Measurements from ENCODE around the gene CCDC28A. TPM values are rescaled to one million over a fixed set of nuclear protein-coding genes. Genes with fewer than 3 reads are reported as not detected.

The CCDC28A gene
- total RNA-seq, 1 experiment from 2014 or later, result 12.0 TPM

DNA sequence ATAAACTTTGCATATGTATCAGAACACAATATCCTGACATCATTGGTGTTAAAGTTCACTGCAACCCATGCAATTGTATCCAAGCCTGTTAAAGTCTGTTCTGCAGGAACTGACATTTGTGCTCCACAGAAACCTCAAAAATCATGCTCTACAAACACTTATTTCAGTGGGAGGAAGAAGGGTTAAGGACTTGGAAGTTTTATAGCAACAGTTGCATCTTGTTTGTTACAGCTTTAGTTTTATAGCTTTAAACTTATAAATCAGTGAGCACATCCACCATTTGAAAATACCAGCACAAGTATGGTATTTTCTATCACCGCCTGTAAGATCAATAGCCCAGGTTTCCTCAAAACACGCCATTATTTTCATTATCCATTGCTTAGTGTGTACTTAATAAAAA lies 23.2 kb downstream of the CCDC28A start:
- ATAC-seq (no peak), DNase-seq (ENCODE audit: low read depth, low spot score) (no peak)
- Histone ChIP-seq H3K27ac (ENCODE audit: low read depth, low read length) (no peak overlapping the region), H3K4me1 (ENCODE audit: control insufficient read depth in 1 of 2, insufficient read depth in 2 of 2, low read length in 2 of 2) (peaks cover 0 to 4% of the 10 kb centered on the region in 2 experiments; a peak in 1 of 4 replicates), H4K20me1 (ENCODE audit: insufficient read depth) (no peaks in the 10 kb centered on the region), H3K4me2 (ENCODE audit: low read length) (no peak overlapping the region), H3K36me3 (ENCODE audit: control insufficient read depth in 1 of 2, insufficient read depth in 2 of 2, low read length in 2 of 2) (no peaks in the 10 kb centered on the region), H3K9ac (ENCODE audit: low read length) (no peak overlapping the region), H2AFZ (ENCODE audit: low read depth, low read length, poor library complexity, severe bottlenecking) (no peak overlapping the region), H3K79me2 (ENCODE audit: insufficient read depth, low read length) (no peaks in the 10 kb centered on the region), H3K9me3 (ENCODE audit: control insufficient read depth in 1 of 2, insufficient read depth in 1 of 2, low read depth in 1 of 2, low read length in 2 of 2) (no peaks in the 10 kb centered on the region), H3K27me3 (ENCODE audit: insufficient read depth, low read length) (no peaks in the 10 kb centered on the region), H3K4me3 (replicated peaks in 1 of 2; ENCODE audit: low read depth in 1 of 2, low read length in 2 of 2) (no peak overlapping the region), H3K9me2 (ENCODE audit: insufficient read depth) (no peaks in the 10 kb centered on the region)
- POLR2A ChIA-PET, result no interaction called here
- TF ChIP-seq FOSL1 (IDR thresholded peaks at IDR 0.05; ENCODE audit: low read depth) (no peak), JUND (IDR thresholded peaks at IDR 0.05) (no peak), SP1 (IDR thresholded peaks at IDR 0.05; ENCODE audit: low read depth) (no peak), RAD21 (IDR thresholded peaks at IDR 0.05; ENCODE audit: low read depth) (no peak), ELF1 (IDR thresholded peaks at IDR 0.05; ENCODE audit: borderline replicate concordance, low read depth) (no peak), EGR1 (IDR thresholded peaks at IDR 0.05; ENCODE audit: low read depth) (no peak), CBX3 (IDR thresholded peaks at IDR 0.05; ENCODE audit: low read depth) (no peak)
- TF ChIP-seq, protein P1, sequence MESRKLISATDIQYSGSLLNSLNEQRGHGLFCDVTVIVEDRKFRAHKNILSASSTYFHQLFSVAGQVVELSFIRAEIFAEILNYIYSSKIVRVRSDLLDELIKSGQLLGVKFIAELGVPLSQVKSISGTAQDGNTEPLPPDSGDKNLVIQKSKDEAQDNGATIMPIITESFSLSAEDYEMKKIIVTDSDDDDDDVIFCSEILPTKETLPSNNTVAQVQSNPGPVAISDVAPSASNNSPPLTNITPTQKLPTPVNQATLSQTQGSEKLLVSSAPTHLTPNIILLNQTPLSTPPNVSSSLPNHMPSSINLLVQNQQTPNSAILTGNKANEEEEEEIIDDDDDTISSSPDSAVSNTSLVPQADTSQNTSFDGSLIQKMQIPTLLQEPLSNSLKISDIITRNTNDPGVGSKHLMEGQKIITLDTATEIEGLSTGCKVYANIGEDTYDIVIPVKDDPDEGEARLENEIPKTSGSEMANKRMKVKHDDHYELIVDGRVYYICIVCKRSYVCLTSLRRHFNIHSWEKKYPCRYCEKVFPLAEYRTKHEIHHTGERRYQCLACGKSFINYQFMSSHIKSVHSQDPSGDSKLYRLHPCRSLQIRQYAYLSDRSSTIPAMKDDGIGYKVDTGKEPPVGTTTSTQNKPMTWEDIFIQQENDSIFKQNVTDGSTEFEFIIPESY (IDR thresholded peaks at IDR 0.05; ENCODE audit: extremely low read depth, insufficient replicate concordance, low read length), result no peak
- BruUV-seq (replicated peaks), result no TSS peak
- intact Hi-C loops (cut with micrococcal nuclease), result no loop called here
- CTCF ChIA-PET, result no interaction called here
- RAD21 ChIA-PET (ENCODE audit: low non-redundant PET in 1 of 2, low total read pairs in 2 of 2, uncharacterized antibody in 2 of 2, unreplicated experiment in 2 of 2), result no interaction called here

DNA sequence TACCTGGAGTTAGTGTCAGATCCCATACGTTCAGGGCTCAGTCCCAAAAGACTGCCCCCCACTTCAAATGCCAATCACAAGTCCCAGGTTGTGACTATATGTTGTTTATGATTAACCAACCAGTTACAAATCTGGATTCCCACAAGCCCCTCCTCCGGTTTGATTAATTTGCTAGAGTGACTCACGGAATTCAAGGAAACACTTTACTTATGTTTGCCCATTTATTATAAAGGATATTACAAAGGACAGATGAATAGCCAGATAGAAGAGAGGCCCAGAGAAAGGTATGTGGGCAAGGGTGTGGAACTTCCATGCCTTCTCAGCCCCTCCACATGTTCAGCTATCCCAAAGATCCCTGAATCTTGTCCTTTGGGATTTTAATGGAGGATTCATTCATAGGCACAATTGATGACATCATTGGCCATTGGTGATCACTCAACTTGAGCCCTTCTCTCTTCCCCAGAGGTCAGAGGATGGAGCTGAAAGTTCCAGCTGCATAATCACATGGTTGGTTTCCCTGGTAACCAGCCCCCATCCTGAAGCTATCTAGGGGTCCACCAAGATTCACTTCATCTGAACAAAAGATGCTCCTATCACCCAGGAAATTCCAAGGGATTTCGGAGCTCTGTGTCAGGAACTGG lies 24.4 kb downstream of the CCDC28A start:
- Histone ChIP-seq H3K27me3 (ENCODE audit: insufficient read depth, low read length) (no peaks in the 10 kb centered on the region), H3K4me3 (replicated peaks in 1 of 2; ENCODE audit: low read depth in 1 of 2, low read length in 2 of 2) (no peak overlapping the region), H2AFZ (ENCODE audit: low read depth, low read length, poor library complexity, severe bottlenecking) (no peak overlapping the region), H3K9ac (ENCODE audit: low read length) (no peak overlapping the region), H3K36me3 (ENCODE audit: control insufficient read depth in 1 of 2, insufficient read depth in 2 of 2, low read length in 2 of 2) (no peaks in the 10 kb centered on the region), H3K9me2 (ENCODE audit: insufficient read depth) (no peaks in the 10 kb centered on the region), H3K4me1 (ENCODE audit: control insufficient read depth in 1 of 2, insufficient read depth in 2 of 2, low read length in 2 of 2) (peaks cover 0 to 4% of the 10 kb centered on the region in 2 experiments; a peak in 1 of 4 replicates), H3K4me2 (ENCODE audit: low read length) (no peak overlapping the region), H3K27ac (ENCODE audit: low read depth, low read length) (no peak overlapping the region), H3K79me2 (ENCODE audit: insufficient read depth, low read length) (no peaks in the 10 kb centered on the region), H4K20me1 (ENCODE audit: insufficient read depth) (no peaks in the 10 kb centered on the region), H3K9me3 (ENCODE audit: control insufficient read depth in 1 of 2, insufficient read depth in 1 of 2, low read depth in 1 of 2, low read length in 2 of 2) (no peaks in the 10 kb centered on the region)
- intact Hi-C loops (cut with micrococcal nuclease), result no loop called here
- ATAC-seq (no peak), DNase-seq (ENCODE audit: low read depth, low spot score) (no peak)
- ChIA-PET CTCF (no interaction called here), RAD21 (ENCODE audit: low non-redundant PET in 1 of 2, low total read pairs in 2 of 2, uncharacterized antibody in 2 of 2, unreplicated experiment in 2 of 2) (no interaction called here), POLR2A (no interaction called here)
- TF ChIP-seq, protein P2, sequence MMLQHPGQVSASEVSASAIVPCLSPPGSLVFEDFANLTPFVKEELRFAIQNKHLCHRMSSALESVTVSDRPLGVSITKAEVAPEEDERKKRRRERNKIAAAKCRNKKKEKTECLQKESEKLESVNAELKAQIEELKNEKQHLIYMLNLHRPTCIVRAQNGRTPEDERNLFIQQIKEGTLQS (IDR thresholded peaks at IDR 0.05), result no peak
- no peak for TF ChIP-seq RAD21 (IDR thresholded peaks at IDR 0.05; ENCODE audit: low read depth)
- no peak for TF ChIP-seq SRF (IDR thresholded peaks at IDR 0.05; ENCODE audit: low read depth)
- TF ChIP-seq YY1 (IDR thresholded peaks at IDR 0.05; ENCODE audit: extremely low read depth, insufficient replicate concordance, low read depth, low read length), result no peak
- TF ChIP-seq CBX3 (IDR thresholded peaks at IDR 0.05; ENCODE audit: low read depth), result no peak
- TF ChIP-seq, protein P3, sequence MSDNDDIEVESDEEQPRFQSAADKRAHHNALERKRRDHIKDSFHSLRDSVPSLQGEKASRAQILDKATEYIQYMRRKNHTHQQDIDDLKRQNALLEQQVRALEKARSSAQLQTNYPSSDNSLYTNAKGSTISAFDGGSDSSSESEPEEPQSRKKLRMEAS (IDR thresholded peaks at IDR 0.05), result no peak
- no peak for TF ChIP-seq ZNF274 (IDR thresholded peaks at IDR 0.05; ENCODE audit: low read depth, low read length)
- TF ChIP-seq, protein P4, sequence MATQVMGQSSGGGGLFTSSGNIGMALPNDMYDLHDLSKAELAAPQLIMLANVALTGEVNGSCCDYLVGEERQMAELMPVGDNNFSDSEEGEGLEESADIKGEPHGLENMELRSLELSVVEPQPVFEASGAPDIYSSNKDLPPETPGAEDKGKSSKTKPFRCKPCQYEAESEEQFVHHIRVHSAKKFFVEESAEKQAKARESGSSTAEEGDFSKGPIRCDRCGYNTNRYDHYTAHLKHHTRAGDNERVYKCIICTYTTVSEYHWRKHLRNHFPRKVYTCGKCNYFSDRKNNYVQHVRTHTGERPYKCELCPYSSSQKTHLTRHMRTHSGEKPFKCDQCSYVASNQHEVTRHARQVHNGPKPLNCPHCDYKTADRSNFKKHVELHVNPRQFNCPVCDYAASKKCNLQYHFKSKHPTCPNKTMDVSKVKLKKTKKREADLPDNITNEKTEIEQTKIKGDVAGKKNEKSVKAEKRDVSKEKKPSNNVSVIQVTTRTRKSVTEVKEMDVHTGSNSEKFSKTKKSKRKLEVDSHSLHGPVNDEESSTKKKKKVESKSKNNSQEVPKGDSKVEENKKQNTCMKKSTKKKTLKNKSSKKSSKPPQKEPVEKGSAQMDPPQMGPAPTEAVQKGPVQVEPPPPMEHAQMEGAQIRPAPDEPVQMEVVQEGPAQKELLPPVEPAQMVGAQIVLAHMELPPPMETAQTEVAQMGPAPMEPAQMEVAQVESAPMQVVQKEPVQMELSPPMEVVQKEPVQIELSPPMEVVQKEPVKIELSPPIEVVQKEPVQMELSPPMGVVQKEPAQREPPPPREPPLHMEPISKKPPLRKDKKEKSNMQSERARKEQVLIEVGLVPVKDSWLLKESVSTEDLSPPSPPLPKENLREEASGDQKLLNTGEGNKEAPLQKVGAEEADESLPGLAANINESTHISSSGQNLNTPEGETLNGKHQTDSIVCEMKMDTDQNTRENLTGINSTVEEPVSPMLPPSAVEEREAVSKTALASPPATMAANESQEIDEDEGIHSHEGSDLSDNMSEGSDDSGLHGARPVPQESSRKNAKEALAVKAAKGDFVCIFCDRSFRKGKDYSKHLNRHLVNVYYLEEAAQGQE (IDR thresholded peaks at IDR 0.05; ENCODE audit: low read depth), result no peak
- TF ChIP-seq TCF7L2 (IDR thresholded peaks at IDR 0.05; ENCODE audit: borderline replicate concordance, extremely low read depth, insufficient read depth, insufficient read length), result no peak
- no TSS peak for BruUV-seq (replicated peaks)

All from HCT116 (cell line).